Activated CD4-positive, alpha-beta T cell treated with anti-CD3 and anti-CD28 coated beads, Interleukin-2, amount 10 ng/mL, durations not matched to agents 24 days and 14 days (primary cell): Measurements from ENCODE around the gene FAM3A. TPM values are rescaled to one million over a fixed set of nuclear protein-coding genes. Genes with fewer than 3 reads are reported as not detected.

Source experiments
- DNase-seq: peaks from one replicate; pipeline ENCODE4 v3.0.0; 2022
- H3K27ac Mint-ChIP-seq: one replicate; pipeline ENCODE4 v1.8.0; 2022; ENCODE audit warnings: mild to moderate bottlenecking, mixed read lengths
- H3K27me3 Mint-ChIP-seq: one replicate; pipeline ENCODE4 v1.8.0; 2022; ENCODE audit warnings: mixed read lengths
- H3K36me3 Mint-ChIP-seq: one replicate; pipeline ENCODE4 v1.8.0; 2022; ENCODE audit warnings: low read depth, mild to moderate bottlenecking, mixed read lengths
- H3K4me1 Mint-ChIP-seq: one replicate; pipeline ENCODE4 v1.8.0; 2021; ENCODE audit warnings: mixed read lengths
- H3K4me3 Mint-ChIP-seq: one replicate; pipeline ENCODE4 v1.8.0; 2022; ENCODE audit warnings: mild to moderate bottlenecking, moderate library complexity, mixed read lengths
- H3K9me3 Mint-ChIP-seq: one replicate; pipeline ENCODE4 v1.8.0; 2021; ENCODE audit warnings: mixed read lengths
- intact Hi-C: fragments of 100-400 bp; cut with micrococcal nuclease; formaldehyde crosslinking; loops from one replicate; pipeline ENCODE4 v1.15.1; 2023
- total RNA-seq: library from RNA; stranded (reverse); gene quantifications from 2 replicates; pipeline ENCODE4 v1.2.3, GENCODE V29; 2022

Gene FAM3A
- total RNA-seq, 1 donor from 2014 or later: 38.0 TPM

- H3K4me1 Mint-ChIP-seq: peaks cover 5% of the 10 kb centered on the region
- no peaks in the 10 kb centered on the region for H3K27me3 Mint-ChIP-seq
- peaks cover 11% of the 10 kb centered on the region for H3K36me3 Mint-ChIP-seq
- no peak overlapping the region for H3K4me3 Mint-ChIP-seq
- no peak for DNase-seq
- H3K9me3 Mint-ChIP-seq: no peaks in the 10 kb centered on the region
- intact Hi-C loops: no loop called here
- no peak overlapping the region for H3K27ac Mint-ChIP-seq
Observed at GRCh38 chrX:154471839-154472684, 44.0 kb downstream of the FAM3A start.

- Mint-ChIP-seq H3K4me3 (no peak overlapping the region), H3K4me1 (peaks cover 5% of the 10 kb centered on the region), H3K36me3 (peaks cover 11% of the 10 kb centered on the region), H3K27ac (no peak overlapping the region), H3K9me3 (no peaks in the 10 kb centered on the region), H3K27me3 (no peaks in the 10 kb centered on the region)
- intact Hi-C loops: no loop called here
- no peak for DNase-seq
Observed at GRCh38 chrX:154470914-154471568, 45.0 kb downstream of the FAM3A start.

GRCh38 chrX:154470434-154470833, 45.6 kb downstream of the FAM3A start:
- Mint-ChIP-seq H3K9me3 (no peaks in the 10 kb centered on the region), H3K4me3 (no peak overlapping the region), H3K27ac (no peak overlapping the region), H3K27me3 (no peaks in the 10 kb centered on the region), H3K36me3 (peaks cover 9% of the 10 kb centered on the region), H3K4me1 (peaks cover 2% of the 10 kb centered on the region)
- DNase-seq: no peak
- intact Hi-C loops: no loop called here

GRCh38 chrX:154469880-154470279, 46.2 kb downstream of the FAM3A start:
- Mint-ChIP-seq H3K4me1 (no peaks in the 10 kb centered on the region), H3K36me3 (peaks cover 7% of the 10 kb centered on the region), H3K4me3 (no peak overlapping the region), H3K9me3 (no peaks in the 10 kb centered on the region), H3K27ac (no peak overlapping the region), H3K27me3 (no peaks in the 10 kb centered on the region)
- DNase-seq: no peak
- intact Hi-C loops: no loop called here

GRCh38 chrX:154469114-154469513, 46.9 kb downstream of the FAM3A start:
- Mint-ChIP-seq H3K27me3 (no peaks in the 10 kb centered on the region), H3K36me3 (peaks cover 7% of the 10 kb centered on the region), H3K9me3 (no peaks in the 10 kb centered on the region), H3K4me3 (no peak overlapping the region), H3K27ac (no peak overlapping the region), H3K4me1 (no peaks in the 10 kb centered on the region)
- intact Hi-C loops: no loop called here
- no peak for DNase-seq

- Mint-ChIP-seq H3K4me3 (no peak overlapping the region), H3K27ac (no peak overlapping the region), H3K9me3 (no peaks in the 10 kb centered on the region), H3K4me1 (no peaks in the 10 kb centered on the region), H3K36me3 (peaks cover 5% of the 10 kb centered on the region), H3K27me3 (no peaks in the 10 kb centered on the region)
- intact Hi-C loops: no loop called here
- DNase-seq: no peak
Observed at GRCh38 chrX:154468217-154468616, 47.8 kb downstream of the FAM3A start.

- no peaks in the 10 kb centered on the region for H3K4me1 Mint-ChIP-seq
- intact Hi-C loops: no loop called here
- no peaks in the 10 kb centered on the region for H3K27me3 Mint-ChIP-seq
- no peak for DNase-seq
- no peaks in the 10 kb centered on the region for H3K9me3 Mint-ChIP-seq
- peaks cover 3% of the 10 kb centered on the region for H3K36me3 Mint-ChIP-seq
- no peak overlapping the region for H3K4me3 Mint-ChIP-seq
- H3K27ac Mint-ChIP-seq: no peak overlapping the region
Observed at GRCh38 chrX:154467556-154467955, 48.5 kb downstream of the FAM3A start.

GRCh38 chrX:154466907-154467306, 49.1 kb downstream of the FAM3A start:
- no peak for DNase-seq
- Mint-ChIP-seq H3K36me3 (peaks cover 4% of the 10 kb centered on the region), H3K4me3 (no peak overlapping the region), H3K9me3 (no peaks in the 10 kb centered on the region), H3K4me1 (no peaks in the 10 kb centered on the region), H3K27ac (no peak overlapping the region), H3K27me3 (no peaks in the 10 kb centered on the region)
- intact Hi-C loops: no loop called here

- H3K4me1 Mint-ChIP-seq: no peaks in the 10 kb centered on the region
- H3K27me3 Mint-ChIP-seq: no peaks in the 10 kb centered on the region
- peaks cover 7% of the 10 kb centered on the region for H3K36me3 Mint-ChIP-seq
- no peaks in the 10 kb centered on the region for H3K9me3 Mint-ChIP-seq
- intact Hi-C loops: no loop called here
- no peak overlapping the region for H3K4me3 Mint-ChIP-seq
- no peak for DNase-seq
- no peak overlapping the region for H3K27ac Mint-ChIP-seq
Observed at GRCh38 chrX:154466036-154466435, 50.0 kb downstream of the FAM3A start.

GRCh38 chrX:154465601-154466000, 50.4 kb downstream of the FAM3A start:
- H3K4me1 Mint-ChIP-seq: no peaks in the 10 kb centered on the region
- no peaks in the 10 kb centered on the region for H3K9me3 Mint-ChIP-seq
- intact Hi-C loops: no loop called here
- H3K27me3 Mint-ChIP-seq: no peaks in the 10 kb centered on the region
- peaks cover 8% of the 10 kb centered on the region for H3K36me3 Mint-ChIP-seq
- no peak overlapping the region for H3K27ac Mint-ChIP-seq
- H3K4me3 Mint-ChIP-seq: no peak overlapping the region
- no peak for DNase-seq

GRCh38 chrX:154464806-154465365, 51.1 kb downstream of the FAM3A start:
- no peak overlapping the region for H3K27ac Mint-ChIP-seq
- intact Hi-C loops: no loop called here
- no peaks in the 10 kb centered on the region for H3K9me3 Mint-ChIP-seq
- H3K4me1 Mint-ChIP-seq: no peaks in the 10 kb centered on the region
- no peaks in the 10 kb centered on the region for H3K27me3 Mint-ChIP-seq
- DNase-seq: no peak
- H3K36me3 Mint-ChIP-seq: peaks cover 8% of the 10 kb centered on the region
- H3K4me3 Mint-ChIP-seq: no peak overlapping the region

- Mint-ChIP-seq H3K9me3 (no peaks in the 10 kb centered on the region), H3K36me3 (peaks cover 8% of the 10 kb centered on the region), H3K27ac (no peak overlapping the region), H3K4me3 (no peak overlapping the region), H3K27me3 (no peaks in the 10 kb centered on the region), H3K4me1 (peaks cover 2% of the 10 kb centered on the region)
- intact Hi-C loops: no loop called here
- DNase-seq: no peak
Observed at GRCh38 chrX:154463611-154464220, 52.3 kb downstream of the FAM3A start.

GRCh38 chrX:154462396-154462795, 53.6 kb downstream of the FAM3A start:
- no peak overlapping the region for H3K27ac Mint-ChIP-seq
- H3K36me3 Mint-ChIP-seq: peaks cover 8% of the 10 kb centered on the region
- no peaks in the 10 kb centered on the region for H3K27me3 Mint-ChIP-seq
- no peak overlapping the region for H3K4me3 Mint-ChIP-seq
- no peaks in the 10 kb centered on the region for H3K9me3 Mint-ChIP-seq
- intact Hi-C loops: no loop called here
- peaks cover 3% of the 10 kb centered on the region for H3K4me1 Mint-ChIP-seq
- no peak for DNase-seq

- intact Hi-C loops: no loop called here
- no peak for DNase-seq
- no peaks in the 10 kb centered on the region for H3K9me3 Mint-ChIP-seq
- H3K27ac Mint-ChIP-seq: no peak overlapping the region
- H3K4me3 Mint-ChIP-seq: peak overlapping the region; percentile 49
- peaks cover 6% of the 10 kb centered on the region for H3K4me1 Mint-ChIP-seq
- peaks cover 8% of the 10 kb centered on the region for H3K36me3 Mint-ChIP-seq
- H3K27me3 Mint-ChIP-seq: no peaks in the 10 kb centered on the region
Observed at GRCh38 chrX:154460326-154460725, 55.7 kb downstream of the FAM3A start.
